HAP-1 (cell line): Measurements from ENCODE around the gene EFHB.
A peak's percentile ranks its signal among the peaks of the same experiment; 100 is the strongest.
"Not testable (repeated sequence)": the region's sequence is repeated elsewhere in the genome, so short reads cannot be mapped to it uniquely, and the experiment has no call there.

Experiments used
- DNase-seq, 2 experiments: peaks; one replicate each; pipeline ENCODE4 v3.0.0-alpha.2; 2016 to 2020; ENCODE audit warnings: low spot score in 2 of 2
- H3K27me3 ChIP-seq: fragments of 250-450 bp; sonication (Bioruptor Pico); 2 replicates; pipeline ENCODE4 v1.5.1; 2020; ENCODE audit warnings: low read depth, mild to moderate bottlenecking, moderate library complexity
- H3K36me3 ChIP-seq: fragments of 250-450 bp; sonication (Bioruptor Pico); replicated peaks from 2 replicates; pipeline ENCODE4 v1.5.1; 2020; ENCODE audit warnings: mild to moderate bottlenecking
- H3K4me1 ChIP-seq: fragments of 250-450 bp; sonication (Bioruptor Pico); 2 replicates; pipeline ENCODE4 v1.5.1; 2020; ENCODE audit warnings: mild to moderate bottlenecking
- H3K4me3 ChIP-seq: fragments of 250-450 bp; sonication (Bioruptor Pico); 2 replicates; pipeline ENCODE4 v1.5.1; 2020; ENCODE audit warnings: mild to moderate bottlenecking, moderate library complexity
- H3K9me3 ChIP-seq: fragments of 250-450 bp; sonication (Bioruptor Pico); 2 replicates; pipeline ENCODE4 v1.5.1; 2020; ENCODE audit warnings: mild to moderate bottlenecking, moderate library complexity
- in situ Hi-C: fragments of 300-500 bp; cut with MboI; formaldehyde crosslinking; loops from 3 replicates; pipeline ENCODE4 v1.14.3; 2020; ENCODE audit warnings: low sequenced_read_pairs, inconsistent platforms, mixed read lengths

The EFHB gene

GRCh38 chr3:19903649-19904048 is 30.4 kb downstream of the EFHB start:
- Histone ChIP-seq H3K27me3 (no peaks in the 10 kb centered on the region), H3K4me3 (no peak overlapping the region), H3K4me1 (peaks cover 16% of the 10 kb centered on the region), H3K9me3 (0 out of 2 replicates have a peak, but pooled peaks cover 2% of the 10 kb centered on the region), H3K36me3 (no peaks in the 10 kb centered on the region)
- DNase-seq, result no peak
- in situ Hi-C loops, result no loop called here

- DNase-seq, result no peak
- Histone ChIP-seq H3K4me1 (peaks cover 25% of the 10 kb centered on the region), H3K36me3 (no peaks in the 10 kb centered on the region), H3K4me3 (no peak overlapping the region), H3K27me3 (no peaks in the 10 kb centered on the region), H3K9me3 (0 out of 2 replicates have a peak, but pooled peaks cover 2% of the 10 kb centered on the region)
- in situ Hi-C loops, result no loop called here
These were observed 32.1 kb downstream of the EFHB start for GRCh38 chr3:19901918-19902317.

- Histone ChIP-seq H3K27me3 (no peaks in the 10 kb centered on the region), H3K4me3 (no peak overlapping the region), H3K4me1 (peaks cover 25% of the 10 kb centered on the region), H3K36me3 (no peaks in the 10 kb centered on the region), H3K9me3 (no peaks in the 10 kb centered on the region)
- in situ Hi-C loops, result no loop called here
- DNase-seq, result no peak
These were observed 32.7 kb downstream of the EFHB start for GRCh38 chr3:19901337-19901736.

GRCh38 chr3:19899833-19900232 is 34.2 kb downstream of the EFHB start:
- peaks cover 25% of the 10 kb centered on the region for H3K4me1 ChIP-seq
- H3K9me3 ChIP-seq, DNase-seq, in situ Hi-C loops, H3K36me3 ChIP-seq, H3K27me3 ChIP-seq, H3K4me3 ChIP-seq: not testable (repeated sequence)

- H3K4me1 ChIP-seq, result peaks cover 25% of the 10 kb centered on the region
- no peak overlapping the region for H3K4me3 ChIP-seq
- in situ Hi-C loops, result no loop called here
- H3K36me3 ChIP-seq, result no peaks in the 10 kb centered on the region
- H3K9me3 ChIP-seq, result no peaks in the 10 kb centered on the region
- H3K27me3 ChIP-seq, result no peaks in the 10 kb centered on the region
- DNase-seq, result no peak
These were observed 34.8 kb downstream of the EFHB start for GRCh38 chr3:19899264-19899663.

- DNase-seq, result peak in 1 of 2 experiments; percentile 65
- in situ Hi-C loops, result no loop called here
- H3K36me3 ChIP-seq, result no peaks in the 10 kb centered on the region
These were observed 35.3 kb downstream of the EFHB start for GRCh38 chr3:19898721-19899120.

GRCh38 chr3:19891740-19892139 is 42.3 kb downstream of the EFHB start:
- DNase-seq, result no peak
- in situ Hi-C loops, result no loop called here
- no peak overlapping the region for H3K4me3 ChIP-seq

More at GRCh38 chr3:19898721-19899120, 35.3 kb downstream of the EFHB start:
- Histone ChIP-seq H3K4me1 (peaks cover 25% of the 10 kb centered on the region), H3K4me3 (no peak overlapping the region), H3K9me3 (no peaks in the 10 kb centered on the region), H3K27me3 (no peaks in the 10 kb centered on the region)

GRCh38 chr3:19888428-19889152 is 45.4 kb downstream of the EFHB start:
- in situ Hi-C loops, result no loop called here
- Histone ChIP-seq H3K4me3 (no peak overlapping the region), H3K27me3 (no peaks in the 10 kb centered on the region), H3K4me1 (peaks cover 12% of the 10 kb centered on the region), H3K9me3 (no peaks in the 10 kb centered on the region), H3K36me3 (no peaks in the 10 kb centered on the region)
- no peak for DNase-seq

More at GRCh38 chr3:19891740-19892139, 42.3 kb downstream of the EFHB start:
- no peaks in the 10 kb centered on the region for H3K9me3 ChIP-seq
- H3K4me1 ChIP-seq, result peaks cover 12% of the 10 kb centered on the region
- no peaks in the 10 kb centered on the region for H3K27me3 ChIP-seq
- no peaks in the 10 kb centered on the region for H3K36me3 ChIP-seq

- H3K9me3 ChIP-seq, DNase-seq, in situ Hi-C loops, H3K27me3 ChIP-seq, H3K36me3 ChIP-seq, H3K4me3 ChIP-seq: not testable (repeated sequence)
- H3K4me1 ChIP-seq, result peaks cover 12% of the 10 kb centered on the region
These were observed 46.9 kb downstream of the EFHB start for GRCh38 chr3:19887122-19887521.

GRCh38 chr3:19886404-19886803 is 47.6 kb downstream of the EFHB start:
- in situ Hi-C loops, result no loop called here
- no peaks in the 10 kb centered on the region for H3K36me3 ChIP-seq
- DNase-seq, result no peak
- H3K4me1 ChIP-seq, result peaks cover 12% of the 10 kb centered on the region
- H3K27me3 ChIP-seq, result no peaks in the 10 kb centered on the region
- no peak overlapping the region for H3K4me3 ChIP-seq
- H3K9me3 ChIP-seq, result no peaks in the 10 kb centered on the region

GRCh38 chr3:19885468-19885867 is 48.5 kb downstream of the EFHB start:
- no peak overlapping the region for H3K4me3 ChIP-seq
- H3K4me1 ChIP-seq, result peaks cover 12% of the 10 kb centered on the region
- no peaks in the 10 kb centered on the region for H3K36me3 ChIP-seq
- H3K9me3 ChIP-seq, result no peaks in the 10 kb centered on the region
- peak; percentile 32 to 52 for DNase-seq
- H3K27me3 ChIP-seq, result no peaks in the 10 kb centered on the region
- in situ Hi-C loops, result no loop called here

GRCh38 chr3:19881852-19882251 is 52.2 kb downstream of the EFHB start:
- Histone ChIP-seq H3K9me3 (no peaks in the 10 kb centered on the region), H3K4me3 (no peak overlapping the region), H3K36me3 (no peaks in the 10 kb centered on the region), H3K4me1 (no peaks in the 10 kb centered on the region), H3K27me3 (no peaks in the 10 kb centered on the region)
- in situ Hi-C loops, result no loop called here
- no peak for DNase-seq

- no peak overlapping the region for H3K4me3 ChIP-seq
- no peaks in the 10 kb centered on the region for H3K9me3 ChIP-seq
- H3K36me3 ChIP-seq, result no peaks in the 10 kb centered on the region
- DNase-seq, result no peak
- no peaks in the 10 kb centered on the region for H3K27me3 ChIP-seq
- in situ Hi-C loops, result no loop called here
- H3K4me1 ChIP-seq, result no peaks in the 10 kb centered on the region
These were observed 53.0 kb downstream of the EFHB start for GRCh38 chr3:19881036-19881435.

- no peaks in the 10 kb centered on the region for H3K36me3 ChIP-seq
- no peak overlapping the region for H3K4me3 ChIP-seq
- no peaks in the 10 kb centered on the region for H3K9me3 ChIP-seq
- H3K4me1 ChIP-seq, result peaks cover 6% of the 10 kb centered on the region
- no peak for DNase-seq
- in situ Hi-C loops, result no loop called here
- no peaks in the 10 kb centered on the region for H3K27me3 ChIP-seq
These were observed 56.4 kb downstream of the EFHB start for GRCh38 chr3:19877656-19878055.
